GM12801 (cell line): ENCODE data around the gene PSMB4.

Experiments
- TF ChIP-seq, protein P1 (sequence below): IDR thresholded peaks from one replicate; pipeline ENCODE4 v1.5.1; 2011; ENCODE audit warnings: control low read depth; ENCODE audit not compliant: insufficient read length; ENCODE audit errors: extremely low read depth

PSMB4 gene

DNA sequence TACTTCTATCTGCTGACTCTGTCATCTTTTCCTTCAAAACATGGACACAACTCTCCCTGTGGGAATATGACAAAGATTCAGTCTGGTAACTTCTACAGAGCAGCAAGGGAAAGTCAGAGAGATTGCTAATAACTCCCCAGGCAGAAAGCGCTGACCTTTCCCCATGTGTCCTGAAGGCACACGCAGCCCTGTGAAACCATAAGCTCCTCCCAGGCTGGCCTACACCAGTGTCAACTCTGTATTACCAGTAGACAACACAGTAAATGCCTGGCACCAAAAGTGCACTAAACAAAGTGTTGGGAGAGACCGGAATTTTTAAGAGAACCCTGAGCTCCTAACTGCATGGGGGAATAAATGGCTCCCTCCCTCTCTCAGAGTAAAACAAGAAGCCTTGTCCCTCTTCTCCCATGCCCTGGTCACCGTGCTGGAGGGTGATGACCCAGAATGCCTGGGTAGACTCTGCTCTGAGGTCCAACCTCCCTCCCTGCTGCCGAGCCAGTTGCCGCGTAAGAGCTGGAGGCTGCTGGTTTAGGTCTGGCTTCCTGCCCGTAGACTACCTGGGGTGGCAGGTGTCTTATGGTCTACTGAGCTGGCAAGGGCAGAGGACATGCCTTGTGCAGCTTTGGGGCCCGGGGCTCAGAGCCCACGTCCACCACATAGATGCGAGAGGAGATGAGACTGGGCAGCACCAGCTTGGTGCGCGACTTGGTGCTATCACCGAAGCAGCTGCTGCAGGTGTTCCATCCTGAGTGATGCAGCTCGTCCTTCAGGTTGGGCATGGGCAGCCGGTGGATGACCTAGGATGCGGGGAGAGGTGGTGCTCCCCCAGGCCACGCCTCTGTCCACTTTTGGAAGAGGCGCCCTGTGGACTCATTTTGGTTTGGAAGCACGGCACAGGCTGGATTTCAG is 30.7 kb upstream of the PSMB4 start:
- TF ChIP-seq, protein P1, sequence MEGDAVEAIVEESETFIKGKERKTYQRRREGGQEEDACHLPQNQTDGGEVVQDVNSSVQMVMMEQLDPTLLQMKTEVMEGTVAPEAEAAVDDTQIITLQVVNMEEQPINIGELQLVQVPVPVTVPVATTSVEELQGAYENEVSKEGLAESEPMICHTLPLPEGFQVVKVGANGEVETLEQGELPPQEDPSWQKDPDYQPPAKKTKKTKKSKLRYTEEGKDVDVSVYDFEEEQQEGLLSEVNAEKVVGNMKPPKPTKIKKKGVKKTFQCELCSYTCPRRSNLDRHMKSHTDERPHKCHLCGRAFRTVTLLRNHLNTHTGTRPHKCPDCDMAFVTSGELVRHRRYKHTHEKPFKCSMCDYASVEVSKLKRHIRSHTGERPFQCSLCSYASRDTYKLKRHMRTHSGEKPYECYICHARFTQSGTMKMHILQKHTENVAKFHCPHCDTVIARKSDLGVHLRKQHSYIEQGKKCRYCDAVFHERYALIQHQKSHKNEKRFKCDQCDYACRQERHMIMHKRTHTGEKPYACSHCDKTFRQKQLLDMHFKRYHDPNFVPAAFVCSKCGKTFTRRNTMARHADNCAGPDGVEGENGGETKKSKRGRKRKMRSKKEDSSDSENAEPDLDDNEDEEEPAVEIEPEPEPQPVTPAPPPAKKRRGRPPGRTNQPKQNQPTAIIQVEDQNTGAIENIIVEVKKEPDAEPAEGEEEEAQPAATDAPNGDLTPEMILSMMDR: no peak

DNA sequence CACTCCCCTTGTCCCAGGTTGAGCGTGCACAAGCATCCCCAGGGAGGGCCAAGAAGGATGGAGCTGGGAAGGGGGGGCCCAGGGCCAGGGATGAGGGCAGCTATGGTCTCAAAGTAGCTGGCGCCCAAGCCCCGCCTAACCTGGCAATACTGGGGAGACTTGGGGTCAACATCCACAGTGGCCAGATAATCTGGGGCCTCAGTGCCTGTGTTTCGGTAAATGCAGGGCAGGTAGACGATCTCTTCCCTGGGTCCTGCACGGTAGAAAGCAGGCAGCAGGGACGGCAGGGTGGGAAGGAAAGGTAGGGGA is 30.1 kb upstream of the PSMB4 start:
- TF ChIP-seq, protein P1: no peak

DNA sequence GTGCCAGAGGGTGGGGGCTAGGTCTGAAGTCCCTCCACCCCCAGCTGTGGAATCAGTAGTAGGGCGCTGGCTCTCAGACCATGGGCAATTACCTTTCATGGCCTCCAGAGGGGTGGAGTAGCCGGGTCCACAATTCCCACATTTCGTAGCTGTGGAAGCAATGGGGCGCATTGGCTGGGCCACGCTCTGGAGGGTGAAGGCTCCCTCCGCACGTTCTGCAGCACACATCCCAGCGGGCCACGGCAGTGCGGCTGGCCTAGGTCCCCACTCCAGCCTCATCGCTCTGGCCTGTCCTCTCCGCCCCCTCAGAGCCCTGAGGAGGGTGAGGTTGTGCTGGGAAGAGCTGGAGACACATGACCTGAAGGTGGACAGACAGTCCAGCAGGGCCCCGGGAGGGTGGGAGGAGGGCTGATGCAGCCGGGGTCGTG is 29.7 kb upstream of the PSMB4 start:
- TF ChIP-seq, protein P1: no peak

DNA sequence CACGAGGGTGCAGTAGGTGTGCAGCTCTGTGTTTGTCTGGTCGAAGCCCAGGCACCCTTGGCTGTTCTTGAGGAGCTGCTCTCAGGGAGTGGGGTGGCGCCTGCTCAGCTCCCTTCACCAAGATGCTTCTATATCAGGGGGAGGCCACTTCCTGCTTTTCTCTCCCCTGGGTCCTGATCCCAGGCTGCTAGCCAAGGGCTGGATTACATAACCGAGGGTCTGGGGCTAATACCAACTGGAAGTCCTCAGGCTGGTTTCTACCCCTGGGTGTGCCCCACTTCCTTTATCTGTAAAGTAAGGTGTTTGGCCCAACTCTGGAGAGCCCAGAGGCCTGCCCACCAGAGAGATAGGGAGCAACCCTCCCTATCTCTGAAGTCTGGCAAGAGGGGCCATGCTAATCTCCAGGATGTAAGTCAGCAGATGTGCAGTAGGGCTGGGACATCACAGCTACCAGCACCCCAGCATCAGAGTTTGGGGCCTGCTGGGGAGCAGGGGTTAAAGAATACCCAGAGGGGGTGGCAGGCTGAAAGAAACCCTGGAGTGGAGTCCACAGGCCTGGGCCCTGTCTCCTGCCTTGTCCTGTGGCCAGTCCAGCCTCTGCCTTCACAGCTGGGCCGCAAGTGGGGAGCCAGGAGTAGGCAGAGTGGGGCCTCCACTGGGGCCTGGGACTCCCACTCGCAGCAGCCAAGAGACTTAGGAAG is 29.0 kb upstream of the PSMB4 start:
- TF ChIP-seq, protein P1: no peak

DNA sequence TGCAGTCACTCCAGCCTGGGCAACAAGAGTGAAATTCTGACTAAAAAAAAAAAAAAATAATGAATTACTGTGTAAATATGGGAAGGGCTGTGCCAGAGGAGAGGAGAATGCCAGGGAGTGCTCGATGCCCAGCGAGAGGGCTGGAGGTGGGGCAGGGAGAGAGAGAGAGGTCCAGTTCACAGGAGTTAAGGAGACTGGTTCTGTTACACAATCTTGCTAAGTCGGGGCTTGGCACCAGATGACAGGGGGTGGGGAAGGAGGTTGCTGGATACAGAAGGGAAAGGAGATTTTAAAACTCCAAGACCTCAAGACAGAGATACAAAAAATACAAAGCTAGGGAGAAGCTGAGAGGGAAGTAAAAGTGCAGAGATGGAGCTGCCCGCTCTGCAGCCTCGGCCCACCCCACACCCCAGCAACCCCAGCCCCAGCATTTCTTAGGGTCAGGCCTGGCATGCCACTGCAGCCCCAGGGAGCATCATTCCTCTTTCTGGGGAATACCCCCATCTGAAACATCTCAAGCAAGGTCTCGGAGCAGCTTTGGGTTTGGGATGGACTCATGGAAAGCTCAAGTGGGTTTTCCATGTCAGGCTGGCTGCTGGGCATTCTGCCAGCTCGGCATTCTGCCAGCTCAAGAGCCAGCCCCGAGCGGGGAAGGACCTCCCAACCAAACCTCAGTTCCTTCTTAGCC is 27.9 kb upstream of the PSMB4 start:
- TF ChIP-seq, protein P1: no peak

DNA sequence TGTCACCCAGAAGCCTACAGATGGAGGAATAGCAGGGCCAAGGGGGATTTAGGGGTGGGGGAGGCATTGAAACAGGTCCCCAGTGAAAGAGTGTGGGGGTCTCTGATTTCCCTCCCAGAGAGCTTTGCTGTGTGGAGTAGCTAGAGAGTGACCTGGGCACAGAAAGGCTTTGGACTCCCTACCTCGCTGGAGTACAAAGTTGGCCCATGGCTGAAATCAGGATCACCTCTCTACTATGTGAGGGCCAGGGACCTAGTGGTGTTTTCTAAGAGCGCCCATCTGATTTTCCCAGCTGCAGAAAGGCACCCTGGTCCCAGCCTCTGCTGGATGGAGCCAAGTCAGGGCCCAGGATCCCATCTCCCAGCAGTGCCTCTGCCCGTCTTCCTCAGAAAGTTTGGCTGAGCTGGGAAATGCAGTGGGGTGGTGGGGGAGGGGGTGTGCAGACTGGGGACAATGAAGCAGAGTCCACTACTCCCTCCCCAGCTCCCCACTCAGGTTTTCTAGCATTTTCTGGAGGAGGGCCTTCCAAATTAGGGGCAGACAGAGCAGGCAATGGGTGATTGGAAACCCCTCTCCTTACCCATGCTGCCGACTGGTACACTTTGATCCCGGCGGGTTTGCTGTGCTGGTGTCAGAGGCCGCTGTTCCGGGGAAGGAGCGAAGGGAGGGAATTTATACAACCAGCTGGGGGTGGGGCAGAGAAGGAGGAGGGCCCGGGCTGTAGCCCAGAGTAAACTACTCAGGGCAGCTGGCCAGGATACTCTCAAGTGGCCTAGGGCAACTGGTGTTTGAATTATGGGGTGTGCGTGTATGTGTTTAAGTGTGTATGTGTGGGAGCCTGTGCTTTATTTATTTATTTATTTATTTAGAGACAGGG is 27.1 kb upstream of the PSMB4 start, which contains the start of gene SELENBP1:
SELENBP1 (minus strand) TSS at position 648 of the 877 bp plus-strand sequence; CDS start at position 584, 64 bp downstream.
- TF ChIP-seq, protein P1: no peak

DNA sequence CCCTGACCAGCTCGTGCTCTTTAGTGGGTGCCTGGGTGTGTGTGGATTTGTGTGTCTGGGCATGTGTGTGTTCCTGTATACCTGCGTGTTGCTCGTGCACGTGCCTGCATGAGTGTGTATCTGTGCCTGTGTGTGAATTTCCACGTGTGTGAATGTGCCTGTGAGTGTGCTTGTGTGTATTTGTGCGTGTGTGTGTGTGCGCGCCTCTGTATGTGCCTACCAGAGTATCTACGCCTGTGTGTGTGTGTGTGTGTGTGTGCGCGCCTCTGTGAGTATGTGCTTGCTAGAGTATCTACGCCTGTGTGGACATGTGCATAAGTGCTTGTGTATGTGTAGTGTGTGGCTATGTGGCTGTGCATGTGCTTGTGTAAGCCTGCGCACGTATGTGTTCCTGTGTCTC is 26.2 kb upstream of the PSMB4 start:
- TF ChIP-seq, protein P1: no peak
